ENCODE data around the gene NRXN3.

The NRXN3 gene

DNA sequence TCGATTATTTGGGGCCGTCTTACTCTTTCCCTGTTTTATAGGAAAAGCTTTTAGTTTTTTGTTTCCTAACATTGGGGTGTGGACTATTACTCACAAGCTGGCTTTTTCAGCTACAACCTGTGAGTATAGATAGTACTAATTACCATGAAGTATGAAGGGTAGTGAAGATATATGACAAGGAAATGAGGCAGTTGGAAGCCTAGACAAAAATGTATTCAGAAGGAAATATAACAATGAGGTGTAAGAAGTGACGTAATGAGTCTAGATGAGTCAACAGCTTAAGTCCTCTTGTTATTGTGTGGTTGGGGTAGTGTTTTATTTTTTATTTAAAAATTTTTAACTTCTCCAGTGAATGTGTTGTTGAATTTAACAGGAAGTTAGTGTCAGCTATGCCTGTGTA is 804.5 kb downstream of the NRXN3 start:
- no peak overlapping the region for H3K9ac ChIP-seq (ENCODE audit: low read length)
- H3K79me2 ChIP-seq (ENCODE audit: insufficient read depth, low read length), result no peaks in the 10 kb centered on the region
- no peak overlapping the region for H3K4me3 ChIP-seq (ENCODE audit: low read depth, low read length, poor library complexity, severe bottlenecking)
- H3K36me3 ChIP-seq (ENCODE audit: insufficient read depth, low read length), result no peaks in the 10 kb centered on the region
- H3K27ac ChIP-seq (ENCODE audit: low read depth, low read length, poor library complexity, severe bottlenecking), result no peak overlapping the region
- H3F3A ChIP-seq (ENCODE audit: insufficient read depth, low read length), result no peaks in the 10 kb centered on the region
- TF ChIP-seq, protein P1, sequence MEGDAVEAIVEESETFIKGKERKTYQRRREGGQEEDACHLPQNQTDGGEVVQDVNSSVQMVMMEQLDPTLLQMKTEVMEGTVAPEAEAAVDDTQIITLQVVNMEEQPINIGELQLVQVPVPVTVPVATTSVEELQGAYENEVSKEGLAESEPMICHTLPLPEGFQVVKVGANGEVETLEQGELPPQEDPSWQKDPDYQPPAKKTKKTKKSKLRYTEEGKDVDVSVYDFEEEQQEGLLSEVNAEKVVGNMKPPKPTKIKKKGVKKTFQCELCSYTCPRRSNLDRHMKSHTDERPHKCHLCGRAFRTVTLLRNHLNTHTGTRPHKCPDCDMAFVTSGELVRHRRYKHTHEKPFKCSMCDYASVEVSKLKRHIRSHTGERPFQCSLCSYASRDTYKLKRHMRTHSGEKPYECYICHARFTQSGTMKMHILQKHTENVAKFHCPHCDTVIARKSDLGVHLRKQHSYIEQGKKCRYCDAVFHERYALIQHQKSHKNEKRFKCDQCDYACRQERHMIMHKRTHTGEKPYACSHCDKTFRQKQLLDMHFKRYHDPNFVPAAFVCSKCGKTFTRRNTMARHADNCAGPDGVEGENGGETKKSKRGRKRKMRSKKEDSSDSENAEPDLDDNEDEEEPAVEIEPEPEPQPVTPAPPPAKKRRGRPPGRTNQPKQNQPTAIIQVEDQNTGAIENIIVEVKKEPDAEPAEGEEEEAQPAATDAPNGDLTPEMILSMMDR (IDR thresholded peaks at IDR 0.05; ENCODE audit: low read length), result no peak
- no peak for TF ChIP-seq EZH2 (IDR thresholded peaks at IDR 0.05; ENCODE audit: borderline replicate concordance, low read length)
- H3K4me1 ChIP-seq (ENCODE audit: insufficient read depth, low read length, severe bottlenecking), result no peaks in the 10 kb centered on the region
- no peak overlapping the region for H3K4me2 ChIP-seq (ENCODE audit: low read length)
- H2AFZ ChIP-seq (ENCODE audit: low read length), result no peak overlapping the region
- no peaks in the 10 kb centered on the region for H4K20me1 ChIP-seq (ENCODE audit: insufficient read depth, low read length)
- no peaks in the 10 kb centered on the region for H3K27me3 ChIP-seq (ENCODE audit: insufficient read depth, low read length)
- no peaks in the 10 kb centered on the region for H3K9me2 ChIP-seq (ENCODE audit: low read depth, low read length)
- H3K9me3 ChIP-seq (ENCODE audit: low read length), result no peaks in the 10 kb centered on the region

DNA sequence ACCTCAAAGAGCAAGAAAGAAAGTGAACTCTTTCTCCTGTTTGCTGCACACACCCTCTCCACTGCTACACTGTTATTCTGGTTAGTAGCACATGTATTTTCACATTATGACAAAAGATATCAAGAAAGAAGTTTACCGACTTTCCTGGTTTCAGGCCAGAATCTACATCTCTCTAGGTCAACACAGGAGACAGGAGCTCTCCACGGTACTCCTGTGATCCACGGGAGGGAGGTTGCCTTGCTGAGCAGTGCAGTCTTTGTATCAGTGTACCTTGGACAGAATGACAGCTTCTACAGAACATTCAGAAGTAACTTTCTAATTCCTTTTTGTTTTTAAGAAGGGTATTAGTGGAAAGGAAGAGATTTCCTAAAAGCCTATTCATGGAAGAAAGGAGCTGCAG is 805.6 kb downstream of the NRXN3 start:
- no peaks in the 10 kb centered on the region for H3K27me3 ChIP-seq (ENCODE audit: insufficient read depth, low read length)
- H3K36me3 ChIP-seq (ENCODE audit: insufficient read depth, low read length), result no peaks in the 10 kb centered on the region
- no peaks in the 10 kb centered on the region for H3K9me3 ChIP-seq (ENCODE audit: low read length)
- no peak overlapping the region for H2AFZ ChIP-seq (ENCODE audit: low read length)
- H3K4me2 ChIP-seq (ENCODE audit: low read length), result no peak overlapping the region
- no peaks in the 10 kb centered on the region for H3F3A ChIP-seq (ENCODE audit: insufficient read depth, low read length)
- H4K20me1 ChIP-seq (ENCODE audit: insufficient read depth, low read length), result no peaks in the 10 kb centered on the region
- no peak overlapping the region for H3K4me3 ChIP-seq (ENCODE audit: low read depth, low read length, poor library complexity, severe bottlenecking)
- no peaks in the 10 kb centered on the region for H3K9me2 ChIP-seq (ENCODE audit: low read depth, low read length)
- no peak overlapping the region for H3K27ac ChIP-seq (ENCODE audit: low read depth, low read length, poor library complexity, severe bottlenecking)
- H3K4me1 ChIP-seq (ENCODE audit: insufficient read depth, low read length, severe bottlenecking), result no peaks in the 10 kb centered on the region
- H3K79me2 ChIP-seq (ENCODE audit: insufficient read depth, low read length), result no peaks in the 10 kb centered on the region
- TF ChIP-seq, protein P1 (IDR thresholded peaks at IDR 0.05; ENCODE audit: low read length), result no peak
- no peak for TF ChIP-seq EZH2 (IDR thresholded peaks at IDR 0.05; ENCODE audit: borderline replicate concordance, low read length)
- no peak overlapping the region for H3K9ac ChIP-seq (ENCODE audit: low read length)

DNA sequence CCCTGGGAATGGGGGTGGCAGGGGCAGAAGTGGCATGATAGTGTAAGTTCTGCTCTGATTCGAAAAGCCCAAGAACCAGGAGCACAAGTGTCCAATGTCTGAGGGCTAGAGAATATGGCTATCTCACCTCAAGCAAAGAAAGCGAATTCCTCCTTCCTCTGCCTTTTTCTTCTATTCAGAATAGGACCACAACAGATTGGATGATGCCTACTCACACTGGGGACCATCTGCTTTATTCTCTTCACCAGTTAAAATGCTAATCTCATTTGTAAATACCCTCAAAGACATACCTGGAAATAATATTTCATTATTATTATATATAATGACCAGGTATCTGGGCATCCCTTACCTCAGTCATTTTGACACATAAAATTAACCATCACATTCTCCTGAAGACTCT is 808.7 kb downstream of the NRXN3 start:
- H3K4me3 ChIP-seq (ENCODE audit: low read depth, low read length, poor library complexity, severe bottlenecking), result no peak overlapping the region
- H3K27me3 ChIP-seq (ENCODE audit: insufficient read depth, low read length), result no peaks in the 10 kb centered on the region
- H3K9me3 ChIP-seq (ENCODE audit: low read length), result no peaks in the 10 kb centered on the region
- TF ChIP-seq EZH2 (IDR thresholded peaks at IDR 0.05; ENCODE audit: borderline replicate concordance, low read length), result no peak
- TF ChIP-seq, protein P1 (IDR thresholded peaks at IDR 0.05; ENCODE audit: low read length), result no peak
- H3K9me2 ChIP-seq (ENCODE audit: low read depth, low read length), result no peaks in the 10 kb centered on the region
- H4K20me1 ChIP-seq (ENCODE audit: insufficient read depth, low read length), result no peaks in the 10 kb centered on the region
- no peak overlapping the region for H2AFZ ChIP-seq (ENCODE audit: low read length)
- no peaks in the 10 kb centered on the region for H3F3A ChIP-seq (ENCODE audit: insufficient read depth, low read length)
- no peaks in the 10 kb centered on the region for H3K36me3 ChIP-seq (ENCODE audit: insufficient read depth, low read length)
- no peak overlapping the region for H3K4me2 ChIP-seq (ENCODE audit: low read length)
- no peak overlapping the region for H3K9ac ChIP-seq (ENCODE audit: low read length)
- H3K4me1 ChIP-seq (ENCODE audit: insufficient read depth, low read length, severe bottlenecking), result no peaks in the 10 kb centered on the region
- no peaks in the 10 kb centered on the region for H3K79me2 ChIP-seq (ENCODE audit: insufficient read depth, low read length)
- H3K27ac ChIP-seq (ENCODE audit: low read depth, low read length, poor library complexity, severe bottlenecking), result no peak overlapping the region

Data from OCI-LY1 (cell line).